Central memory CD8-positive, alpha-beta T cell (primary cell): ENCODE measurements around the gene TCF15.

Source experiments
- ATAC-seq: fragments of 150-1000 bp; cut with Tn5 transposase; replicated peaks from 2 replicates; pipeline ENCODE4 v1.10.0; 2022; ENCODE audit warnings: mild to moderate bottlenecking, moderate FRiP score, moderate number of reproducible peaks; ENCODE audit not compliant: poor library complexity, severe bottlenecking; ENCODE audit errors: extremely low read depth
- DNase-seq, 2 donors: peaks; one replicate each; pipeline ENCODE4 v3.0.0; 2021; ENCODE audit warnings: low spot score in 2 of 2
- H3K27ac Mint-ChIP-seq: one replicate; pipeline ENCODE4 v1.8.0; 2022; ENCODE audit warnings: low read depth, mild to moderate bottlenecking, moderate library complexity, mixed read lengths
- H3K27me3 Mint-ChIP-seq: one replicate; pipeline ENCODE4 v1.8.0; 2022; ENCODE audit warnings: mixed read lengths
- H3K36me3 Mint-ChIP-seq: one replicate; pipeline ENCODE4 v1.8.0; 2022; ENCODE audit warnings: mild to moderate bottlenecking, moderate library complexity, mixed read lengths; ENCODE audit not compliant: insufficient read depth
- H3K4me1 Mint-ChIP-seq: one replicate; pipeline ENCODE4 v1.8.0; 2022; ENCODE audit warnings: mixed read lengths
- H3K4me3 Mint-ChIP-seq: one replicate; pipeline ENCODE4 v1.8.0; 2022; ENCODE audit warnings: mild to moderate bottlenecking, moderate library complexity, mixed read lengths
- H3K9me3 Mint-ChIP-seq: one replicate; pipeline ENCODE4 v1.8.0; 2022; ENCODE audit warnings: mixed read lengths

The TCF15 gene

GRCh38 chr20:637559-637958 lies 27.4 kb upstream of the TCF15 start:
- Mint-ChIP-seq H3K27ac (no peak overlapping the region), H3K9me3 (no peaks in the 10 kb centered on the region), H3K4me1 (no peaks in the 10 kb centered on the region), H3K27me3 (peaks cover 15% of the 10 kb centered on the region), H3K36me3 (peaks cover 2% of the 10 kb centered on the region), H3K4me3 (no peak overlapping the region)
- no peak for DNase-seq
- ATAC-seq: no peak

GRCh38 chr20:635893-636338 lies 25.8 kb upstream of the TCF15 start:
- H3K4me1 Mint-ChIP-seq: no peaks in the 10 kb centered on the region
- no peaks in the 10 kb centered on the region for H3K9me3 Mint-ChIP-seq
- H3K36me3 Mint-ChIP-seq: peaks cover under 1% of the 10 kb centered on the region
- no peak for ATAC-seq
- peaks cover 24% of the 10 kb centered on the region for H3K27me3 Mint-ChIP-seq
- no peak for DNase-seq
- no peak overlapping the region for H3K4me3 Mint-ChIP-seq
- H3K27ac Mint-ChIP-seq: no peak overlapping the region

- Mint-ChIP-seq H3K4me1 (no peaks in the 10 kb centered on the region), H3K36me3 (no peaks in the 10 kb centered on the region), H3K4me3 (no peak overlapping the region), H3K9me3 (no peaks in the 10 kb centered on the region), H3K27ac (no peak overlapping the region), H3K27me3 (peaks cover 31% of the 10 kb centered on the region)
- DNase-seq: no peak
- no peak for ATAC-seq
Observed at GRCh38 chr20:635028-635892, 25.2 kb upstream of the TCF15 start.

- ATAC-seq: no peak
- Mint-ChIP-seq H3K9me3 (no peaks in the 10 kb centered on the region), H3K4me3 (no peak overlapping the region), H3K27ac (no peak overlapping the region), H3K27me3 (peaks cover 40% of the 10 kb centered on the region), H3K36me3 (no peaks in the 10 kb centered on the region), H3K4me1 (no peaks in the 10 kb centered on the region)
- DNase-seq: no peak
Observed at GRCh38 chr20:634148-634925, 24.2 kb upstream of the TCF15 start.

- H3K36me3 Mint-ChIP-seq: no peaks in the 10 kb centered on the region
- peaks cover 41% of the 10 kb centered on the region for H3K27me3 Mint-ChIP-seq
- no peak for ATAC-seq
- no peaks in the 10 kb centered on the region for H3K4me1 Mint-ChIP-seq
- DNase-seq: no peak
- H3K27ac Mint-ChIP-seq: no peak overlapping the region
- no peak overlapping the region for H3K4me3 Mint-ChIP-seq
- H3K9me3 Mint-ChIP-seq: no peaks in the 10 kb centered on the region
Observed at GRCh38 chr20:631101-631500, 21.0 kb upstream of the TCF15 start.

- ATAC-seq: no peak
Observed at GRCh38 chr20:626579-626978, 16.5 kb upstream of the TCF15 start.

GRCh38 chr20:625360-625932 lies 15.3 kb upstream of the TCF15 start:
- Mint-ChIP-seq H3K9me3 (no peaks in the 10 kb centered on the region), H3K4me1 (no peaks in the 10 kb centered on the region), H3K4me3 (no peak overlapping the region), H3K27me3 (peaks cover 40% of the 10 kb centered on the region), H3K36me3 (no peaks in the 10 kb centered on the region), H3K27ac (no peak overlapping the region)
- ATAC-seq: no peak
- no peak for DNase-seq

More at GRCh38 chr20:626579-626978, 16.5 kb upstream of the TCF15 start:
- Mint-ChIP-seq H3K27ac (no peak overlapping the region), H3K27me3 (peaks cover 35% of the 10 kb centered on the region), H3K4me1 (no peaks in the 10 kb centered on the region), H3K36me3 (no peaks in the 10 kb centered on the region), H3K9me3 (no peaks in the 10 kb centered on the region), H3K4me3 (no peak overlapping the region)
- DNase-seq: no peak

- H3K36me3 Mint-ChIP-seq: no peaks in the 10 kb centered on the region
- no peak for ATAC-seq
- H3K27me3 Mint-ChIP-seq: peaks cover 45% of the 10 kb centered on the region
- no peak overlapping the region for H3K27ac Mint-ChIP-seq
- H3K9me3 Mint-ChIP-seq: no peaks in the 10 kb centered on the region
- DNase-seq: no peak
- no peak overlapping the region for H3K4me3 Mint-ChIP-seq
- no peaks in the 10 kb centered on the region for H3K4me1 Mint-ChIP-seq
Observed at GRCh38 chr20:623704-624103, 13.6 kb upstream of the TCF15 start.

- no peak overlapping the region for H3K27ac Mint-ChIP-seq
- no peak for DNase-seq
- H3K36me3 Mint-ChIP-seq: no peaks in the 10 kb centered on the region
- H3K4me3 Mint-ChIP-seq: no peak overlapping the region
- H3K9me3 Mint-ChIP-seq: peaks cover 1% of the 10 kb centered on the region
- peaks cover 52% of the 10 kb centered on the region for H3K27me3 Mint-ChIP-seq
- ATAC-seq: no peak
- no peaks in the 10 kb centered on the region for H3K4me1 Mint-ChIP-seq
Observed at GRCh38 chr20:623021-623420, 12.9 kb upstream of the TCF15 start.

GRCh38 chr20:622161-622560 lies 12.1 kb upstream of the TCF15 start:
- Mint-ChIP-seq H3K27me3 (peaks cover 61% of the 10 kb centered on the region), H3K4me3 (no peak overlapping the region), H3K27ac (no peak overlapping the region), H3K36me3 (no peaks in the 10 kb centered on the region), H3K9me3 (peaks cover 8% of the 10 kb centered on the region), H3K4me1 (no peaks in the 10 kb centered on the region)
- DNase-seq: no peak
- ATAC-seq: no peak

- no peaks in the 10 kb centered on the region for H3K4me1 Mint-ChIP-seq
- H3K9me3 Mint-ChIP-seq: peaks cover 8% of the 10 kb centered on the region
- no peak overlapping the region for H3K4me3 Mint-ChIP-seq
- ATAC-seq (no peak), DNase-seq (no peak)
- H3K27ac Mint-ChIP-seq: no peak overlapping the region
- H3K27me3 Mint-ChIP-seq: peaks cover 63% of the 10 kb centered on the region
- no peaks in the 10 kb centered on the region for H3K36me3 Mint-ChIP-seq
Observed at GRCh38 chr20:621125-621756, 11.1 kb upstream of the TCF15 start.

GRCh38 chr20:620246-620645 lies 10.1 kb upstream of the TCF15 start:
- DNase-seq: no peak
- Mint-ChIP-seq H3K9me3 (peaks cover 8% of the 10 kb centered on the region), H3K4me1 (no peaks in the 10 kb centered on the region), H3K4me3 (no peak overlapping the region), H3K27me3 (peaks cover 71% of the 10 kb centered on the region), H3K27ac (no peak overlapping the region), H3K36me3 (no peaks in the 10 kb centered on the region)
- ATAC-seq: no peak
